Measurements from ENCODE around the gene BLMH. TPM values are rescaled to one million over a fixed set of nuclear protein-coding genes. Genes with fewer than 3 reads are reported as not detected.

Gene BLMH
- polyA plus RNA-seq, 1 of the 3 experiments (the other 2 are of a cell fraction), result 19.4 TPM

DNA sequence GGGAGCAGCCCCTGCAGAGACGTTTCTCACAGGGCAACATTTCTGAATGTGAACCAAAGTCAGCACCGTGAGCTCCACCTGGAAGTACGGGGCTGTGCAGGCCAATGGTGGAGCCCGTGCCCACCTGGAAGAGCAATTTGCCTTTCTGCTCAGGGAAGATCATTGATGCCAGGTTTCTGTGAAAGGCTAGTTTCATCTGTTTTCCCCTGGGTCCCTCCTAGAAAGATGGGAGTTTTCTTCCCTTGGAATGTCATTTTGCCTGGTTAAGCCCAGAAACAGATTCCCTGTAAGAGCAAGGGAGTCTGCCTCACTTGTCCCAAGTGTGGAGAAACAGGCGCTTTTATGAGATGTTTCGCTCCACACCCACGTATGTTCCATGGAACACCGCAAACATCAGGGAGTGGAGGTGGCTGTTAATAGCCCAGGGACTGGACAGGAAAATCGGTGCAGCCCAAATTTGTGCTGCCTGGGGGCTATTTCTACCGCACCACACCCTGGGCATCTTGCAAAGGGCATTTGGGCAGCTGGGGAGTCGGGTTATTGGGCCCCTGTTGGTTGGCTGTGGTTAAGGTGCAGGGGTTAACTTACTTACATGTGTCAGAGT is 58.8 kb downstream of the BLMH start:
- TF ChIP-seq, protein P1, sequence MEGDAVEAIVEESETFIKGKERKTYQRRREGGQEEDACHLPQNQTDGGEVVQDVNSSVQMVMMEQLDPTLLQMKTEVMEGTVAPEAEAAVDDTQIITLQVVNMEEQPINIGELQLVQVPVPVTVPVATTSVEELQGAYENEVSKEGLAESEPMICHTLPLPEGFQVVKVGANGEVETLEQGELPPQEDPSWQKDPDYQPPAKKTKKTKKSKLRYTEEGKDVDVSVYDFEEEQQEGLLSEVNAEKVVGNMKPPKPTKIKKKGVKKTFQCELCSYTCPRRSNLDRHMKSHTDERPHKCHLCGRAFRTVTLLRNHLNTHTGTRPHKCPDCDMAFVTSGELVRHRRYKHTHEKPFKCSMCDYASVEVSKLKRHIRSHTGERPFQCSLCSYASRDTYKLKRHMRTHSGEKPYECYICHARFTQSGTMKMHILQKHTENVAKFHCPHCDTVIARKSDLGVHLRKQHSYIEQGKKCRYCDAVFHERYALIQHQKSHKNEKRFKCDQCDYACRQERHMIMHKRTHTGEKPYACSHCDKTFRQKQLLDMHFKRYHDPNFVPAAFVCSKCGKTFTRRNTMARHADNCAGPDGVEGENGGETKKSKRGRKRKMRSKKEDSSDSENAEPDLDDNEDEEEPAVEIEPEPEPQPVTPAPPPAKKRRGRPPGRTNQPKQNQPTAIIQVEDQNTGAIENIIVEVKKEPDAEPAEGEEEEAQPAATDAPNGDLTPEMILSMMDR (IDR thresholded peaks at IDR 0.05), result no peak
- TF ChIP-seq JUND (IDR thresholded peaks at IDR 0.05) (no peak), FOXJ3 (CRISPR knock-in tag; IDR thresholded peaks at IDR 0.05) (no peak), FOXM1 (IDR thresholded peaks at IDR 0.05; ENCODE audit: low read depth) (no peak), ELF1 (IDR thresholded peaks at IDR 0.05) (no peak), FOSL2 (IDR thresholded peaks at IDR 0.05; ENCODE audit: borderline replicate concordance, low read depth) (no peak), TCF12 (IDR thresholded peaks at IDR 0.05) (no peak), USF2 (IDR thresholded peaks at IDR 0.05; ENCODE audit: borderline replicate concordance, low read depth, low read length) (no peak), GABPA (IDR thresholded peaks at IDR 0.05; ENCODE audit: low read depth) (no peak), SMC3 (IDR thresholded peaks at IDR 0.05; ENCODE audit: low read depth, low read length) (no peak), NRF1 (IDR thresholded peaks at IDR 0.05; ENCODE audit: low read depth, low read length) (no peak), POLR2AphosphoS5 (IDR thresholded peaks at IDR 0.05; ENCODE audit: low read depth, low read length) (no peak)
- TF ChIP-seq, protein P2, sequence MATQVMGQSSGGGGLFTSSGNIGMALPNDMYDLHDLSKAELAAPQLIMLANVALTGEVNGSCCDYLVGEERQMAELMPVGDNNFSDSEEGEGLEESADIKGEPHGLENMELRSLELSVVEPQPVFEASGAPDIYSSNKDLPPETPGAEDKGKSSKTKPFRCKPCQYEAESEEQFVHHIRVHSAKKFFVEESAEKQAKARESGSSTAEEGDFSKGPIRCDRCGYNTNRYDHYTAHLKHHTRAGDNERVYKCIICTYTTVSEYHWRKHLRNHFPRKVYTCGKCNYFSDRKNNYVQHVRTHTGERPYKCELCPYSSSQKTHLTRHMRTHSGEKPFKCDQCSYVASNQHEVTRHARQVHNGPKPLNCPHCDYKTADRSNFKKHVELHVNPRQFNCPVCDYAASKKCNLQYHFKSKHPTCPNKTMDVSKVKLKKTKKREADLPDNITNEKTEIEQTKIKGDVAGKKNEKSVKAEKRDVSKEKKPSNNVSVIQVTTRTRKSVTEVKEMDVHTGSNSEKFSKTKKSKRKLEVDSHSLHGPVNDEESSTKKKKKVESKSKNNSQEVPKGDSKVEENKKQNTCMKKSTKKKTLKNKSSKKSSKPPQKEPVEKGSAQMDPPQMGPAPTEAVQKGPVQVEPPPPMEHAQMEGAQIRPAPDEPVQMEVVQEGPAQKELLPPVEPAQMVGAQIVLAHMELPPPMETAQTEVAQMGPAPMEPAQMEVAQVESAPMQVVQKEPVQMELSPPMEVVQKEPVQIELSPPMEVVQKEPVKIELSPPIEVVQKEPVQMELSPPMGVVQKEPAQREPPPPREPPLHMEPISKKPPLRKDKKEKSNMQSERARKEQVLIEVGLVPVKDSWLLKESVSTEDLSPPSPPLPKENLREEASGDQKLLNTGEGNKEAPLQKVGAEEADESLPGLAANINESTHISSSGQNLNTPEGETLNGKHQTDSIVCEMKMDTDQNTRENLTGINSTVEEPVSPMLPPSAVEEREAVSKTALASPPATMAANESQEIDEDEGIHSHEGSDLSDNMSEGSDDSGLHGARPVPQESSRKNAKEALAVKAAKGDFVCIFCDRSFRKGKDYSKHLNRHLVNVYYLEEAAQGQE (IDR thresholded peaks at IDR 0.05; ENCODE audit: low read depth, low read length), result no peak
- TF ChIP-seq, protein P3, sequence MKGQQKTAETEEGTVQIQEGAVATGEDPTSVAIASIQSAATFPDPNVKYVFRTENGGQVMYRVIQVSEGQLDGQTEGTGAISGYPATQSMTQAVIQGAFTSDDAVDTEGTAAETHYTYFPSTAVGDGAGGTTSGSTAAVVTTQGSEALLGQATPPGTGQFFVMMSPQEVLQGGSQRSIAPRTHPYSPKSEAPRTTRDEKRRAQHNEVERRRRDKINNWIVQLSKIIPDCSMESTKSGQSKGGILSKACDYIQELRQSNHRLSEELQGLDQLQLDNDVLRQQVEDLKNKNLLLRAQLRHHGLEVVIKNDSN (IDR thresholded peaks at IDR 0.05; ENCODE audit: borderline replicate concordance, low read depth), result no peak
- TF ChIP-seq, protein P4, sequence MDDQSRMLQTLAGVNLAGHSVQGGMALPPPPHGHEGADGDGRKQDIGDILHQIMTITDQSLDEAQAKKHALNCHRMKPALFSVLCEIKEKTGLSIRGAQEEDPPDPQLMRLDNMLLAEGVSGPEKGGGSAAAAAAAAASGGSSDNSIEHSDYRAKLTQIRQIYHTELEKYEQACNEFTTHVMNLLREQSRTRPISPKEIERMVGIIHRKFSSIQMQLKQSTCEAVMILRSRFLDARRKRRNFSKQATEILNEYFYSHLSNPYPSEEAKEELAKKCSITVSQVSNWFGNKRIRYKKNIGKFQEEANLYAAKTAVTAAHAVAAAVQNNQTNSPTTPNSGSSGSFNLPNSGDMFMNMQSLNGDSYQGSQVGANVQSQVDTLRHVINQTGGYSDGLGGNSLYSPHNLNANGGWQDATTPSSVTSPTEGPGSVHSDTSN (IDR thresholded peaks at IDR 0.05), result no peak
- H3K4me1 ChIP-seq (ENCODE audit: control insufficient read depth in 1 of 2, insufficient read depth in 2 of 2, low read depth in 1 of 2, low read length in 1 of 2), result peaks cover 0 to 8% of the 10 kb centered on the region in 2 experiments; a peak in 1 of 4 replicates
- H3F3A ChIP-seq (replicated peaks; ENCODE audit: insufficient read depth), result no peaks in the 10 kb centered on the region
- no peak overlapping the region for H3K4me3 ChIP-seq (ENCODE audit: low read depth in 2 of 2, low read length in 1 of 2)
- no peaks in the 10 kb centered on the region for H4K20me1 ChIP-seq (ENCODE audit: insufficient read depth)
- ChIA-PET POLR2A (no interaction called here), CTCF (interaction anchor here (1.1 to 1.7 kb wide), 4 partner anchors 38 to 128 kb away, joined by 3 to 6 read pairs (median 4); no protein-coding TSS in a partner anchor)
- no peaks in the 10 kb centered on the region for H3K36me3 ChIP-seq (replicated peaks in 1 of 2; ENCODE audit: control insufficient read depth in 1 of 2, insufficient read depth in 2 of 2, low read length in 1 of 2)
- no peak overlapping the region for H2AFZ ChIP-seq (ENCODE audit: low read depth)
- no peak overlapping the region for H3K27ac ChIP-seq (ENCODE audit: low read depth in 2 of 2, low read length in 1 of 2)
- no peaks in the 10 kb centered on the region for H3K9me2 ChIP-seq
- WGBS (ENCODE audit: low lambda C conversion rate), result 63% methylated on average over 9 of the region's 11 CpGs
- no peaks in the 10 kb centered on the region for H3K9me3 ChIP-seq
- no peaks in the 10 kb centered on the region for H3K79me2 ChIP-seq (ENCODE audit: insufficient read depth)
- no peak for DNase-seq
- H3K27me3 ChIP-seq (ENCODE audit: insufficient read depth), result peaks cover 29% of the 10 kb centered on the region
- H3K9ac ChIP-seq, result no peak overlapping the region
- H3K4me2 ChIP-seq, result no peak overlapping the region
